GM18508 (cell line): ENCODE measurements around the gene MAN1C1.
"Not testable (repeated sequence)": the region's sequence is repeated elsewhere in the genome, so short reads cannot be mapped to it uniquely, and the experiment has no call there.

Experiments
- ATAC-seq: cut with Tn5 transposase; IDR thresholded peaks from one replicate; pipeline ENCODE4 v1.9.1; 2021; ENCODE audit warnings: moderate number of reproducible peaks; ENCODE audit not compliant: insufficient read depth, unreplicated experiment

MAN1C1 gene

DNA sequence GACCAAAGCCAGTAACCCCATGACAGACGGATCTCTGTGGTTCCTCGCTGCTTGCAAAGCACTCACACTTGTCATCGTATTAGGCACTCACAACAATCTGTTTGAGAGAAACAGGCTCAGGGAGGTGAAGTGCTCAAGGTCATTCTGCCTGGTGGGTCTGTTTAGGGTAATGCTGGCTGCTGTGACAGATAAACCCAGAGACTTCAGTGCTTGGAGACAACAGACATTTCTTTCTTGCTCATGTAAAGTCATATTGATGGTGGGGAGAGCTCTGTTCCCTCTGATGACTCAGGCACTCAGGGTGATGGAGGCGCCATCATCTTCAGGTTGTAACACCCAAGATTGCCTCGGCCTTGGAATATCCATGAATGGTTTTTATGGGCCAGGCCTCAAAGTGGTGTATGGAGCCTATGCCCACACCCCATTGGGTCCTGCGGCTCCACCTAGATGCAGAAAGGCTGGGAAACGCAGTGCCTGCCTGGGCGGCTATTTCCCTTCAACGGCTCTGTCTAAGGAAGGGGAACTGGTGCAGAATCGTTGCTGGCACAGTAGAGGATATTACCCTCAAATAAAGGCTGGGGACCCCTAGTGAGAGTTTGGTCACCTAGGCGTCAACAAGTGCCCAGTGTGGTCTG lies 111.8 kb downstream of the MAN1C1 start:
- no peak for ATAC-seq

DNA sequence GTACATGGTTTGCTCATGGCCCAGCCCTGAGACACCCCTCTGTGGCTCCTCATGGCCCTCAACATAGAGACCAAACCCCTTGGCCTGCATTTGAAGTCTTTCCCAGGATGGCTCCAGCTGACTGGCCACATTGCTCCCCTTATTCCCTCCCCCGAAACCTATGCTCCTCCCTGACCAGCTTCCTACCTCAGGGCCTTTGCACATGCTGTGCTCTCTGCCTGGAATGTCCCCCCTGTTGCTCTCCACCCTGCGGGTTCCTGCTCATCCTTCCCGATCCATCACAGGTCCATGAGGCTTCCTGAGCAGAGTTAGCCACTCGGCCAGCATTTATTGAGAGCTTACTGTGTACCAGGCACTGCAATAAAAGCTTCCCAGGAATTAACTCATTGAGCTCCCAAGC lies 112.5 kb downstream of the MAN1C1 start:
- no peak for ATAC-seq

DNA sequence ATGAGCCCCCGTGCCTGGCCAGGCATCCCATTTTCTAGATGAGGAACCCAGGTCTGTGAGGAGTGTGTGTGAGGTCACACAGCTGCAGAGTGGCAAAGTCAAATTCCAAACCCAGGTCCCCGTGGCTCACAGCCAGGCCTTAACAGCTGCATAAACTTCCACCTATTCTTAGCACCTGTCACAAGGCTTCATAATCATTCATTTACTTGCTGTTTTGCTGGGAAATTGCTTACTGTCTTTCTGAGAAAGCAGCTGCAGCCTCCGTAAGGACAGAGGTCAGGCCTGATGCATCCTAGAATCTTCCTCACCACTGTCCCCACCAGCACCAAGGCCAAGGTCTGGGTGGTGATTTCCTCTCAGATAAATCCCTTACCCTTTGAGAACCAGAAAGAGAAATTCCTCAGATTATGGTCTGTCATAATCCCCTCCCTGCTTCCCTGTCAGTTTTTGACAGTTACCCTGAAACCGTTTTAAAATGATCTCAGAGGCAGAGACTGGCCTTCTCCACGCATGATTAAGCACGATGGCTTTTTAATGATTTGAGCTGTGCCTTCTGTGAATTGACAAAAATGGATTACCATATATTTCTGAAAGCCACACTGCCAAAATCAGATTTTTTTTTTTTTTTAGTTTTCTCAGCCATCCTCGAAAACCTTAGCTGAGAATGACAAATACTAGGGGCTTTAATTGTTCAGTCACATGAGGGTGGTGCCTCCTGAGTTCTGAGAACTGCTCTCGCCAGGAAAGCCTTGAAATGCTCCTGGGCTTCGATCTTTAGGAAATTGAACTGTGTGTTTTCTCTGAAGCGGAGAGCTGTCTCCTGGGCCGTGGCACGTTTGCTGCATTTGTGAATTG lies 113.4 kb downstream of the MAN1C1 start:
- no peak for ATAC-seq

DNA sequence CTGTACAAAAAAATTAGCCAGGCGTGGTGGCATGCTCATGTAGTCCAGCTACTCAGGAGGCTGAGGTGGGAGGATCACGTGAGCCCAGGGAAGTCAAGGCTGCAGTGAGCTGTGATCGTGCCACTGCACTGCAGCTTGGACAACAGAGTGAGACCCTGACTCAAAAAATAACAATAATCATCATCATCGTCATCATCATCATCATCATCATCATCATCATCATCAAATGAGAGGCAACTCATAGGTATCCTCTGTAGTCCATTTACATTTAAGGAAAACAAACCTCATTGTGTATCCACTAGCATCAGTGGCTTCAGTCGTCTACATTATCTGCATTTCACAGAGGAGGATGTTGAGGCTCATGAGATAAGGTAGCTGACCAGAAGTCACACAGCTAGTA lies 114.6 kb downstream of the MAN1C1 start:
- no peak for ATAC-seq

DNA sequence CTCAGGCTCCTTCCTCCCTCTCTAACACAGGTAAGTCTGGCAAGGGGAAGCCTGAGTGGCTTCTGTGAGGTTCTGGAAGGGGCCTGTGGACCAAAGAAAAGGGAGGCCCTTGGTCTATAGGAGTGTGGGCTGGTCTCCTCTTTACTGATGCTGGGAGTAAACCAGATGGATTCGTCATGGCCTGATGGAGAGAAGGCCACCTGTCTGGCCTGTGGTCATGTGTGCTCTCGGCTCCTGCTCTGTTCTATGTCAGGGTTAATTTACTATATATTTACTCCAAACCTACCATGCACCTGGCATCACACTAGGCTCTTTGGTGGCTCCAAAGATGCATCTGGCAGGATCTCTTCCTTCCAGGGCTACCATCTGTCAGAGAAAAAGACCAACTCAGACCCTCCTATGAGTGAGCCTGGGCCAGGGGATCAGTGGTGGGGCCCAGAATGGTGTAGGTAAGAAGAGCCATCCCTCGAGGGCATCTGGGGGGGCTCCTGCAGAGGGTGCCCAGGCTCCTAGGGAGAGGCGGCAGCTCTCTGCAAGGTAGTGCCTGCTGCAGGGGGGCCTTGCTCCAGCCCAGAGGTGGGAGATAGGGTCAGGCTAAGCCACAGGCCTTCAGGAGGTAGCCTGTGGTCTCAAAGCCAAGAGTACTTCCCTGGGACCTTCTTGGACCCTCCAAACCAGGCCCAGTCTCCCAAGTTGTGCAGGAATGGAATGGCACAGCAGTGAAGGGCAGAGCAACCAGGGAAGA lies 115.2 kb downstream of the MAN1C1 start:
- ATAC-seq = no peak

DNA sequence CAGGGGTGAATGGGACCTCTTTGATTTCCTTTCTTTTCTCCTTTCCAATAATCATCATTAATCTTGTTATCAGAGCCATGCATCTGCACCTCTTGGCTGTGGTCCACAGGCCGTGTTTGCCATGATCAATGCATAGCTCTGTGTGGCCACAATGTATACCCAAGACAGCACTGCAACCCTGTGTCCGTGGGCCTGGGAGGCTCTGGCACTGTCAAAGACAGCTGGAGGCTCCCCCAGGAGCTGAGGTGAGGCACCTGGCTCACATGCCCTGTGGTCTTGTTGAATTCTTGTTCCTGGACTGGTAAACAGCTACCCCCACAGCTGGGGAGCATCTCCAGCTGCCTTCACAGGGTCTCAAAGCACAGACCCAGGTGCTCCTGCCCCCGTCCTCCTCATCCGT lies 116.2 kb downstream of the MAN1C1 start:
- no peak for ATAC-seq

DNA sequence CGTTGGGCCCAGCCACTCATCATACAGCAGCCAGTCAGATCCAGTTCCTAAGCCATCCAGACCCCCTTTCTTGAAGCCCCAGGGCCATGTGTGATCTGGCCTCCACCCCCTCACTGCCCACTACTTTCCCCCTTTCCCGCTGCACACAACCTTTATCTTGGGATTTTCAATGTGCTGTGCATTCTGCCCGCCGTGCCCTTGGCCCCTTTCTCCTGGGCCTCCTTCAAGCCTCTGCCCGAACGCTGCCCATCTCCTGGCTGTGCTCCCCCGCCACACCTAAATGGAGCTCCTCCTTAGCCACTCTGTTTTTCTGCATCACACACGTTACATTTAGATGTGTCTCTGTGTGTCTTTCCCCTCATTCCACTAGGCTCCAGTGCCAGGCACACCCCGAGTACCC lies 116.7 kb downstream of the MAN1C1 start:
- no peak for ATAC-seq

DNA sequence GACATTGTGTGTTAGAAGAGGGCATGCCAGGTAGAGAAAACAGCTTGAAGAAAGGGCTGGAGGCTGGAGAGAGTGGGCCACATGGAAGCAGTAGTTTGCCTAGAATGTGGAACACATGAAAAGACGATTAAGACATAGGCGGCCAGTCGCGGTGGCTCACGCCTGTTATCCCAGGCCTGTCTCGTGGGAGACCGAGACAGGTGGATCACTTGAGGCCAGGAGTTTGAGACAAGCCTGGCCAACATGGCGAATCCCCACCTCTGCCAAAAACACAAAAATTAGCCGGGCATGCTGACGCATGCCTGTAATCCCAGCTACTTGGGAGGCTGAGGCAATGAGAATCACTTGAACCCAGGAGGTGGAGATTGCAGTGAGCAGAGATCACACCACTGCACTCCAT lies 118.4 kb downstream of the MAN1C1 start:
- not testable (repeated sequence) for ATAC-seq

DNA sequence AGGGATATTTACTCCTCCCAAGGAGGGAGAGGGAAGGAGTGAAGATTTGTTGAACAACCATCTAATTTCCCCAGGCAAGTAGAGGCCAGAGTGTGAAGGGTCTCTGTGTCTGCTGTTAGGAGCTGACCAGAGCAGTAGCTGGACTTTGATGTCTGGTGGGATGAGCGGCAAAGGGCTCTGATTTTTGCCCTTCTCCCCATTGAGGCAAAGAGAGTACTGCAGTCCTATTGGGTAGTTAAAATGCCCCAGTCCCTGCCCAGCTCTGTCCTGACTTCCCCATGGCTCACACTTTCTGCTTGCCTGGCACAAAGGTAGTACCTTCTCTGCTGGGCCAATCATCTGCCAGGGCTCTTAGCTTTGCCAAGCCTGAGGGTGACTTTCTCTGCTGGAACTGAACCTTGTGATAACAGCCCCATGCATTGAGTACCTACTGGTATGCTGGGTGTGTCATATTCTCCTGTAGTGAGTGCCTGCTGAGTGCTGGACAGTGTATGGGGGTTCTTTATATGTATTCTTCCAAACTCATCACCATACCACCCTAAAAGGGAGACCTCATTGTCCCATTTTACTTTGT lies 119.5 kb downstream of the MAN1C1 start:
- no peak for ATAC-seq

DNA sequence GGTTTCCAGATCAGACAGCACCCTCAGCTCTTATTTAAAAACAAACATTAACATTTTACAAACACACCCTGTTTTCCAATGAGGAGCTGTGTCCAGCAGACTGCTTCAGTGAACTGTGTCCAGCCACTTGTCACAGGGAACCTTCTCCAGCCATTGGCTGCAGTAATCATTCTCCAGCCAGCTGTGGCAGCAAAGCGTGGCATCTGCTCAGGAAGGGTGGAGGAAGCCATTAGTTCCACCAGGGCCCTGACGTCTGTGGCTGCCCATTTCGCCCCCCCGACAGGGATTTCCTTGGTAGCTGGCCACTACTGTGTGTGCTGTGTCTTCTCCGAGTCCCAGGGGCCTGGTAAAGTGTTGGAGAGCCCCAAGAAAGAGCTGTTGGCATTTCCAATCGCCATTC lies 120.5 kb downstream of the MAN1C1 start:
- ATAC-seq = no peak

DNA sequence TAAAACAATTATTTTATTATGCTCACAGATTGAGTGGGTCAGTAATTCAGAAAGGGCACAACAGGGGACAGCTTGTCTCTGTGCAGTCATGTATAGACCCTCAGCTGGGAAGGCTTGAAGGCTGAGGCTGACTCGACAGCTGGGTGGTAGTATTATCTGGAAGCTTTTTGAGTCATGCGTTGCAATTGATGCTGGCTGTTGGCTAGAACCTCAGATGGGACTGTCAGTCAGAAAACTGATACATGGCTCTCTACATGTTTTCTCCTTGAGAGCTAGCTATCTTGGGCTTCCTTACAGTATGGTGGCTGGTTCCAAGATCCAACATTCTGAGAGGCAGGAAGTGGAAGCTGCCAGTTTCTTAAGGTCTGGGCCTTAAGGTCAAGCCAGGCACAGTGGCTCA lies 121.9 kb downstream of the MAN1C1 start:
- ATAC-seq = no peak

DNA sequence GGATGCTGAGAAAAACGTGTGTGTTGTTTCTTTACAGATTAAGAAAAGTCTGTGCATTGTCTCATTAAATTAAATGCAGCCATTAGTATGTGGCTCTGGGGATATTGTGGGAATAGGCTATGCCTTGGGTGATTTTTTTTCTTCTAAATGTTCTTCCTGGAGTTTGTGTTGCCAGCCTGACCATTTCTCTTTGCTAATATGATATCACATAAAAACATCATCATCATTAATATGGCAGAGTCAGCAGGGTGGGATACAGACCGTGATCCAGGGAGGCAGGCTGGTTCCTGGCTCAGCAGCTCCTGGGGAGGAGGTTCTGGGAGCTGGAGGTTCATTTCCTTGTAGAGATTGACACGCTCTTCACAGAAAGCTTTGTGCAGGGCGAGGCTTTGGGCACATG lies 122.8 kb downstream of the MAN1C1 start:
- no peak for ATAC-seq

DNA sequence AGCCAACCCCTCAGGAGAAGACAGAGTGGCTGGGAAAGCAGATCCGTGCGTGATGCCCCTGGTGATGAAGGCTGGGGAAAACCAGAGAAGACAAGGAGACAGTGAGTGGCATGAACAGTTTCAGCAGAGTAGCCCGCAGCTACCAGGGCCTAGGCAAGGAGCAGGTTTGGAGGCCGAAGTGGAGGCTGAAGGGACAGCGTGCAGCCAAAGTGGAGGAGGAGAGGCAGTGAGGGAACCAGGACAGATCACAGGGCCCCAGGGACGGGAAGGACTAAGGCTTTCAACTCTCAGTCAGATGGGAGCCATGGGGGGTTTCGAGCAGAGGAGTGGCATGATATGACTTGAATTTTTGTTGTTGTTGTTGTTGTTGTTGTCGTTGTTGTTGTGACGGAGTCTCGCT lies 123.5 kb downstream of the MAN1C1 start:
- ATAC-seq = no peak

DNA sequence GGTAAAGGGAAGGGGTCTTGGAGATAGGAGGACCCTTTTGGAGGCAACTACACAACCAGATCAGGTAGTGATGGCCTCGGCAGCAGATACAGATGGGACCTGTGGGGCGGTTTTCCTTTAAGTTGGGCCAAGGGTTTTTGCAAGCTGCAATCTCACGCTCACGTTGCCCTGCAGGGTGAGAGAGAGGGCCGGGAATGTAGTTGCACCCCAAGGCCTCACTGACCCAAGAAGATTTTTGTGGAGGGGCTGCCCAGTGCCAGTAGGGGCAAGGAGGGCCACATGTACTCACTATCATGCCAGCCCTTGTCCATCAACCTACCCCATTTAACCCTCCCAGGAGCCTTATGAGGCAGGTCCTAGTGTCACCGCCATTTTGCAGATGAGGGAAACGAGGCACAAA lies 125.7 kb downstream of the MAN1C1 start:
- ATAC-seq = no peak

DNA sequence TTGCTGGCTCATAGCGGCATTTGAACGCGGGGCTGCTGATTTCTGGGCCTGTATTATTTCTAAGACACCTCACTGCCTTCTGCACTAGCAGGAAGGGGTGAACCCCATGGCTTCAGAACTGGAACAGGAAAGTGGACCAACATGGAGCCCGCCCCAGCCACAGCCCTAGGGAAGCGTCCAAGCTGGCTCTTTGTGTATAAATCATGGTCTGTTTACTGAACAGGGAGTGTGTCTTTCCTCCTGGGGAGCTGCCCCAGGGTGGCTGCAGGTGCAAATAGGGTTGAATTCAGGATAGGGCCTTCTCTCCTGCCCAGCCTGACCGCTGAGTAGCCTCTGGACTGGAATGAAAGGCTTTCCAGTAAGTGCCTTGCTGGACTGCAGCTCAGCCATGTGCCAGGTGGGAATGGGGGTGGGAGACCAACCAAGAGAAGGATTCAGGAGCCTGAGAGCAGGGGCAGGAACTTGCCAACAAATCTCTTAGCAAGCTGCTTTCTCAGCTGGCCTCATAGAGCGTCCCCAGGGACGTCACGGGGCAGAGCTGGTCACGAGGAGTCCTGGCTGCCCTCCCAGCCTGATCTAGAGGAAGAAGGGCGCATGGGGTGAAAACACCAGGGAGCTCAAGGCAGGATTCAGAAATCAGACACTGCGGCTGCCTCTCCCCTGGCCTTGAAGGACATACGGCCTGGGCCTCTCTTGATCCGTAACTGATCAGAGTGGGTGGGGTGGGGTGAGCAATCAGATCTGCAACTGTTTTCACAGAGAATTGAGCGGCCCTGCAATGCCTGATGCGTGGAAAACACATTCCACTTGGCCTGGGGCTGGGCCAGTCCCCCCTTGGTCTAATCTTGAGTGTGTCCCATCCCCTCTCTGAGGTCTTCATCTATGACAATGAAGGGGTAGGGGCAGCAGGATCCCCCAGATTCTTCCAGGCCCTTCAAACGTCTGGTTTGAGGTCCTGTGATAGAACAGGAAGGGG lies 126.9 kb downstream of the MAN1C1 start:
- ATAC-seq = no peak

DNA sequence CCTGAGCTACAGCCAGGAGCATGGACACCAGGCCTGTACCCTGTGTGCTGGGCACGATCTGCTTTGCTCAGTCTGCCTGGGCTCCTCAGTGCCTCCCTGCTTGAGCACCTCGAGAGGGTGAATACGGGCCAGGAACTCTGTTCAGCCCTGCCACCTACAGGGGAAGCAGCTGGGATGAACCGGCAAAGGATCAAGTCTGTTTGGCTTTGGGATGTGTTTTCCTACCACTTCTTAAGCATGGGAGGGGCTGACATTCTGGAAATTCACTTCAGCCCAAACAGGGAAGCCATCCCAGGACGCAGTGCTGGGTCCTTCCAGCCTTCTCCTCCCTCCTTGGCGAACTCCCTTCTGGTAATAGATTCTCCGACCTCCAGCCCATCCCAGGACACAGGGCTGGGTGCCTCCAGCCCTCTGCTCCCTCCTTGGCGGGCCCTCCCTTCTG lies 127.6 kb downstream of the MAN1C1 start:
- ATAC-seq = no peak

DNA sequence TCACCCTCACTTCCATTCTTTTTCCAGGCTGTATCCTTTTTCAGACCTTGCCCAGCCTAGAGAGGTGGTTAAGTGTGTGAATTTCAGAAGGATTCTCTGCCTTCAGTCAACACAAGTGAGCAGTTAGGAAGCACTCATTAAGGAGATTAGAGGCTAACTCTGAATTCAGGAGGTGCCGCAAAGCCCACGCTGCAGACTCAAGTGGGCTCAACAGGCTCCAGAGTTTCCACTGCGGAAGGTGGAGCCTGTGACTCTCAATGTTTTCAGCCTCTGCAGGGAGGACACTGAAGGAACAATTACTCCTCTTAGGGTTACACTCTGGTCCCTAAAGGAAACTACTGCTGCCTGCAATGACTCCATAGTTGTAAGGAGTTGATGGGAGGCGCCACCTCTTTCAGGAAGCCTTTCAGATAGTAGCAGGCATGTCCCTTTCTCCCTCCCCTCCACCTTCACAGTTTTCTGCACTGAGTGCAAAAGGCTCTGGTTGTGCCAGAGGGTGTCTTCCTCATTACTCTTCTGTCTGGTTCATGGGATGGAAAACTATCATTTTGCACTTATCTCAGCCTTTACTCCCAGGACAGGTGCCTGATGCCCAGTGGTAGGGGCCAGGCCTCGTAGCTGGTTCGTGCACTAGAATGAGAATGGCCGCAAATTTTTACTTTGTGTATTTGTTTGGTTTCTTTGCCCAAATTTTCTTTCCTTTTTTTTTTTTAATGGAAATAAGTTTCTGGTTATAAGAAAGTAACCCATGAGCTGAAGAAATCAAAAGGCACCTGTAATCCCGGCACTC lies 128.2 kb downstream of the MAN1C1 start:
- ATAC-seq = no peak

DNA sequence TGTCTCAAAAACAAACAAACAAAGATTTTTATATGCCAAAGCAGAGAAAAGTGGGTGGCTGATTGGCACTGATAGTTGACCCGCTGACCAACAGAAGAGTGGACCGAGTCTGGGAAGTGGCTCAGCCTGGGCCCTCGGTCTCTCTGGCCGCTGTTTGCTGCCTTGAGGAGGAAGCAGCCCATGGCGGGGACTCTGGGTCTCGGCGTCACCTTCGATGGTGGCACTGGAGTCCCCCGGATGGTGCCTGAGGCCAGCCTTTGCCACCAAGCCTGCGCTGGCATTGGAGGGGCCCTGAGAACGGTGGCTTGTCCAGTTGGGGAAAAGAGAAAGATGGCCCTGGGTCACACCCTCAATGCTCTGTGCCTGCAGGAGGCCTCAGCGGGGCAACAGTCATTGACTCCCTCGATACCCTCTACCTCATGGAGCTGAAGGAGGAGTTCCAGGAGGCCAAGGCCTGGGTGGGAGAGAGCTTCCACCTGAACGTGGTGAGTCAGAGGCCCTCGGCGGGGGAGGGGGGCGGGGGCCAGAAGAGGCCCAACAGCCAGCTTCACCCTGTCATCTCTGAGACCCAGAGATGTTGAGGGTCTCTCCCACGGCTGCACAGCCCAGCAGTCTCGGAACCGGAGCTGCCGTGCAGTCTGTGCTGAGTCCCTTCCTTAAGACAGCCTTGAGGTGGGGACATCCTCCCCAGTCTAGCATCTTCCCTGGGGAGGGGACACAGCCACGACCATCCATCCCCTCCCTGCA lies 129.9 kb downstream of the MAN1C1 start:
- ATAC-seq = no peak
